Activated CD4-positive, CD25-positive, alpha-beta regulatory T cell treated with anti-CD3 and anti-CD28 coated beads, Interleukin-2, amount 50 U/mL, for 16 hours (primary cell): Measurements from ENCODE around the gene BCKDHA.
"Not testable (repeated sequence)": the region's sequence is repeated elsewhere in the genome, so short reads cannot be mapped to it uniquely, and the experiment has no call there.

Source experiments
- DNase-seq: peaks from one replicate; pipeline ENCODE4 v3.0.0-alpha.2; 2020; ENCODE audit warnings: low read depth, low spot score

BCKDHA gene

DNA sequence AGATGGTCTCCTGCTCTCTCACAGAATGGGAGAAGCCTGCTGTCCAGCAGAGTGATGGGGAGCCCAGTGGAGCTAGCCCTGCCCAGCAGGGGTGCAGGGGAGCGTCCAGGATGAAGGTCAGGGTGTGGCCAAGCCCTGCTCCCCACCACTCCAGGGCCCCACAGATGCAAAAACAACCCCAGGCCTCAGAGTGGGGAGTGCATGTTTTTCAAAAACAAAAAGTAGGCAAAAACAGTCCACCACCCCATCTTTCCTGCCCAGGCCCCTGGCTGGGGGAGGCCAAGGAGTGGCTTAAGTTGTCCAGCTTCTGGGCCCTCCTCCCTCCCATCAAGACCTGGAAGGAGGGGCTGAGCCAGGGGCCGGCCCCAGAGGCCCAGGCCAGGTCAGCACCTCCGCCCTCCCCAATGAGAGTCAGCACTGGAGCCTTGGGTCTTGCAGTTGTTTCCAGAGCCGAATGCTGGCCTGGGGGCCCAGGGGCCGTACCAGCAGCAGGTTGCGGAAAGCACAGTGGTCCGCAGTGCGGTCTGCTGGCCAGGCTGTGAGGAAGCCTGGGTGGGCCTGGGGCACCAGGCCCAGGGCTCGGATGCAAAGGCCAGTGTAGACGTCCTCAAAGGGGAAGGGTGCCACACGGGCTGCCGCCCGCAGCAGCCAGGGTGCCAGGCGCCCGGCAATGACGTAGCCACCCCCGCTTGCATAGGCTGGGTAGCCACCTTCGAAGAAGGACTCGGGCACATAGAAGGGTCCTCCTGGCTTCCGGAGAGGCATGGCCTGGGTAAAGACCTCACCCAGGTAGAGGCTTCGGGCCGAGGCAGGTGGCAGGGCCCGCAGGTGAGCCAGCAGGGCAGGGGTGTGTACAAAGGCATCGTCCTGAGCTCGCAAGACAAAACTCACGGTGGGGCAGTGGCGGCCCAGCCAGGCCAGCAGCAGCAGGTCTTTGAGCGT, 27.8 kb downstream of the BCKDHA start:
- no peak for DNase-seq

DNA sequence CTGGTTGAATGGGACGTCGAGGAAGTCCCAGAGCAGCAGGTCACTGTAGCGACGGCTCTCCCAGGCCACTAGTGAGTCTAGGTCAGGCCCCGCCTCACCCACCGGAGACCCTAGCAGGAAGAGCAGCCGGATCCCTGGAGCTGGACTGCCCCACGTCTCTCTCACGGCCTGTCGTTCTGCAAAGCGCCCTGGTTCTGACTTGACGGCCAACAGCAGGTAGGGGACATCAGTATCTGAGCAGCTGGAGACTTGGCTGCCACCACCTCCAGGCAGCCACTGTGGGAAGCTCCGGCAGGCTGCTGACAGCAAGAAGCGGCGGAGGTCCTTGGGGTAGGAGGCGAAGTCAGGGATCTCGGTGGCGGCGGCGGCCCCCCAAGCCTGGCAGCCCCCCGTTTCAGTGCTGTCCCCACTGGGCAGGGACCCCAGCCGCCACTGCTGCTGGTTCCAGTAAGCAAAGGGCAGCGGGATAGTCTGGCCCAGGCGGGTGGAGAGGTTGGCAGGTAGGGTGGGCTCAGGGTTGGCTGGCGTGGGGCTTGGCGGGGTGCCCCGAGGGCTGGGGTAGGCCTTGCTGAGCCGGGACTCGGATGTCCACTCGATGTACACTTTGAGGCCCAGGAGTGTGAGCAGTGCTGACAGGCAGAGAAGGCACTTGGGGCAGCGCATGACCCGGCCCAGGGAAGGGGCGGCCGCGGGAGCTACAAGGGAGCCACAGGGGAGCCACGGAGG, 28.7 kb downstream of the BCKDHA start:
- DNase-seq = no peak

DNA sequence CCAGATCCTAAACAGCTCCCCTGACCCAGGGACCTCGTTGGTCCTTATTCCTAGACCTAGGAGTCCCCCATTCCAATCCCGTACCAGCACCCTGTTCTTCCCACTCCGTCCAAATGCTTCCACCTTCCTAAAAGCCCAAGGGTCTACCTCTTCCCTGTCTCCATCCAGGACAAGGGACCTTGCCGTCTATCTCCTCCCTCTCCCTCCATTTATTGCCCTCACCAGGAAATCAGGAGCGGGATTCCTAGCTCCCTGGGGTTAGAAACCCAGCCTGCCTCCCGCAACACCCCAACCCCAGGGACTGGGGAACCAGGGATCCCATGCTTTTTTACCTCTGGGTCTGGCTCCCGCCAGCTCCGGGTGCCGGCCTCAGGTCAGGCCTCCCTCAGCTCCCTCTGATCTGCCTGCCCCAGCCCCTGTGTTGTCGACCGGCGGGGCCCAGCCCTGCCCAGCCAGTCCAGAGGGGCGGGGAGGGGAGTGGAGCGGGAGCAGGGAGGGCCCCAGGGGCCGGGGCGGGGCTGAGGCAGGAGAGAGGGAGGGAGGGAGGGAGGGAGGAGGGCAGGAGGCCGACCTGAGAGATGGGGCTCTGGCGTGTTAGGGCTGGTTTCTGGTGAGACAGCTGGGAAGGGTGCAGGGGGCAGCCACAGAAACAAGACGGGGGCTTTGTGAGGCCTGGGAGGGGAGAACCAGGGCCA, 29.5 kb downstream of the BCKDHA start, which contains the start of gene B3GNT8:
B3GNT8 (minus strand) TSS at position 423 of the 695 bp plus-strand sequence. CDS start 596 bp downstream, outside the sequence.
- no peak for DNase-seq

DNA sequence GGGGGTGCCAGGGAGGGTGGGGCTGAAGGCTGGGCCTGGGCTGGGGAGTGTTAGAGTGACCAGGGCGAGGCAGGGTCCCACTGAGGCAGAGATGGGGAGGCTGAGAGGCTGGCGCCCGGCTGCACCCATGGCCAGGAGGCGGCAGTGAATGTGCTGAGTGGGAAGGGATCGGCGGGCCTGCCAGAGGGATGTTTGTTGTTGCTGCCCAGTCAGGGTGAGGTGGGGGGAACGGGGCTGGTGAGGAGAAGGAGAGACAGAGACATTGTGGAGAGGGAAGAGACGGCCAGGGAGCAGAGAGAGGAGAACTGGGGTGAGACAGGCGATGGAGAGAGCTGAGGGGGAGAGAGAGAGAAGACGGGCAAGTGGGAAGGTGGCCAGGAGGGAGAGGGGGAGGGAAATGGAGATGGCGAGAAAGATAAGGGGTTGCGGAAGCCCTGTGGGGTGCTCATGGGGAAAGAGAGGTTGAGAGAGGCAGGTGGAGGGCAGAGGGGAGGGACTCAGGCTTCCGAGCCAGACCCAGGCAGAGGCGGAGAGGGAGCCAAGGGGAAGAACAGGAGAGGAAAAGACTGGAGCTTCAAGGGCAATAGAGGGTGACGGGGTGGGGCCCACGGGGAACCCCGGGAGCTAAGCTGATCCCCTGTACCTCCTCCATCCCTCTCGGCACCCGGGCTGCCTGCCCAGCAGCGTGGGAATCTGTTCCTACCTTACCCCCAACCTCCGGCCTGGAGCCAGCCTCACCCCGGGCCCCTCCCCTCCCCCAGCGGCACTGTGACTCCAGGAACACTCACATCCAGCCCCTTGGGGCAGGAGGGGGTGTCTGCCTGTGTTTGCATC, 30.2 kb downstream of the BCKDHA start:
- no peak for DNase-seq

DNA sequence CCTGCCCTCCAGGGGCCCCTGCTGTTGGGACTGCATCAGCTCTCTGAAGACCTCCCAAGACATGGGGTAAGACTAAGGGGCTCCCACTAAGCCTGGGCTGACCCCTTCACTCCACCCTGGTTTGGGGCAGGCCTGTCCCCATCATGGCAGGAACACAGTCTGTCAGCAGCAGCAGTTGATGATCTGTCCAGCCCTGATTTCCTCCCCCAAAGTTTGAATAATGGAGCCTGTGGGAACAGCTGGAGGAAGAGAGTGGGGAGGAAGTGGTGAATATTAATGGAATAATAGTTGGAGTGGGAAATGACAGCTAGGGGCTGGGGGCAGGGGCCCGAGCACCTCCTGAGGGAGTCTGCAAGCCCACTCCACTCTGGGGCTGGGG, 30.9 kb downstream of the BCKDHA start:
- no peak for DNase-seq

DNA sequence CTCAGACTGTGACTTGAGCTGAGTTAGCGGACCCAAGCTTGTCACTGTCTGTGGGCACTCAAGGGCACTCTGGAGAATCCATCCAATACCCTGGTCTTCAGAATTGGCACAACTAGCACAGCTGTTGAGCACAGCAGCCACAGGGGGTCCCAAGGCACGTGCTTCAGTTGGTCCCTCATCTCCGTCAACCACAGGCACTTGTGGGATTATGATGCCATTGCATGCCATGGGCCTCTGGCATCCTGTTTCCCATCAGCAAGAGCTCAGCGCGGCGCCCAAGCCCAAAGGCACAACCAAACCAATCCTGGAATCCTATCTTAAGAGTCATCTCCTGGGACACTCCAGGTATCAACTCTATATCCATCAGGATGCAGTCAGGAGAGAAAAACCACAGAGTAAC, 33.3 kb downstream of the BCKDHA start:
- DNase-seq = no peak

DNA sequence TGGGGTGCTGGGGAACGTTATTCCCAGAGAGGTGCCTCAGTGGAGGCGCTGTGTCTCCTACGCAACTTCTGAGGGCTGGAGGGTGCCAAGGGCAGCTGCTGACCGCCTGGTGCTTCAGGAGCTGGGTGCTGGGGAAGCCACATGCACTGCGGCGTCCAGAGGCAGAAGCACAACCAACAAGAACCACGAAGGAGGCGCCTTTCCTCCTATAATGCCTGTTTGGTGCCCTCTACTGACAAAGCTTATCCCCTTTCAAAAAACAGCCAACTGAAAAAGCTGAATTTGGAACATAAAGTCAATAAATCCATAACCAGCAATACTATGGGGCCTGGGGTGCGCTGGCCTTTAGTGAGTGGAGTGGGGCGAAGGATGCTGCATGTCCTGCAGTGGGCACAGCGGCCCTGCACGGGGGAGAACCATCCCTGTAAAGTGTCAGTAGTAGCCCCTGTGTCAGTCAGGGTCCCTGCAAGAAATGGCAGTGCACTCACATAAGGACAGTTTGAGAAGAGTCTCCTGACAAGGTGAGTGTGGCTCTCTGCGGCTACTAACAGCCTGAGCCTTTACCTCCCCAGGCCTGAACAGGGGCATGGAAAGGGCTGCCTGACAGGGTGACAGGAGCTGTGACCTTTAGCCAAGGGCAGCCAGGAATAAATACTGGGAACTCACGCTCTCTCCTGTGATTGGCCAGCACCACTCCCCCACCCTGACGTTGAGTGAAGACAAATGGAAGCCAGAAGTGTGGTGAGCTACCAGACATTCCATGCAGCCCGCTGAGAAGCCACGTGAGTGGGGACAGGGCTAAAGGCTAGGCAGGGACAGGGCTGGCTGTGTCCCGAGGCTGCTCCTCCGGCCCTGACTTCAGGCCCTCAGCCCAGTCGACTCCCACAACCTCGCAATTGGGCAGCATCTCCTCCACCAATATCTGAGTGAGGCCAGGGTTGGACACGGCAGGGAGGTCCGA, 34.1 kb downstream of the BCKDHA start:
- DNase-seq = no peak

DNA sequence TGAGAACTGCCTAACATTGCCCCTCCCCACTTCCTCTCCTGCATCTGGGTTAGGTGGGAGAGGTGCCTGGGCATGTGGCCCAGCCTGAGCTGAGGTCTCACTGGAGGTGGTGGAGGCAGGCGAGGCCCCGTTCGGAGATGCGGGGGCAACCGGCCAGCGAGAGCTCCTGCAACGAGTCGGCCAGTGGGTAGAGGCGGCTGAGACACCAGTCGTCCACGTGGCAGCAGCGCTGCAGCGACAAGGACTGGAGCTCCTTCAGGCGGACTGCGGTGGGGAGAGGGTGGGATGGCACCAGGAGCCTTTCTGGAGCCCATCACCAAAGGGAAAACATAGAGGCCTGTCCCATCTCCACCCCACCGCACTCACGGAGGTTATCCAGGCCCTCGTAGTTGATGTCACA, 35.6 kb downstream of the BCKDHA start:
- DNase-seq = no peak

DNA sequence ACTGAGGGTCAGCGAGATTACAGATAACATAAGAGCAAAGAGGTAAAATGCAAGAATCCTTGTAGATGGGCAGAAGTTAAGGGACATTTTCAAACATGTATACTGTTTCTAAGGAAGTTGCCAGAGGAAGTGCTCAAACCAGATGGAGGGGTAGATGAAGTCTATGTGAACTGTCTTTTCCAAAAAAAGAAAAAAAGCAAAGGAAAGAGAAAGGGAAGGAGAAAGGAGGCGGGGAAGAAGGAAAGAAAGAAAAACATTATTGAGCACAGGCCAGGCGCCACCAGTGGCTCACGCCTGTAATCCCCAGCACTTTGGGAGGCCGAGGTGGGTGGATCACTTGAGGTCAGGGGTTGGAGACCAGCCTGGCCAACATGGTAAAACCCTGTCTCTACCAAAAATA, 36.8 kb downstream of the BCKDHA start:
- DNase-seq = no peak

DNA sequence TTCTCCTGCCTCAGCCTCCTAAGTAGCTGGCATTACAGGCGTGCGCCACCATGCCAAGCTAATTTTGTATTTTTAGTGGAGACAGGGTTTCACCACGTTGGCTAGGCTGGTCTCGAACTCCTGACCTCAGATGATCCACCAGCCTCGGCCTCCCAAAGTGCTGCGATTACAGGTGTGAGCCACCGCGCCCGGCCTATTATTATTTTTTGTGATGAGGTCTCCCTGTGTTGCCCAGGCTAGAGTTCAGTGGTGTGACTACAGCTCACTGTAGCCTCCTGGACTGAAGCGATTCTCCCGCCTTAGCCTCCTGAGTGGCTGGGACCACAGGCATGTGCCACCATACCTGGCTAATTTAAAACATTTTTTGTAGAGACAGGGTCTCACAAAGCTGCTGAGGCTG, 37.8 kb downstream of the BCKDHA start:
- DNase-seq = not testable (repeated sequence)

DNA sequence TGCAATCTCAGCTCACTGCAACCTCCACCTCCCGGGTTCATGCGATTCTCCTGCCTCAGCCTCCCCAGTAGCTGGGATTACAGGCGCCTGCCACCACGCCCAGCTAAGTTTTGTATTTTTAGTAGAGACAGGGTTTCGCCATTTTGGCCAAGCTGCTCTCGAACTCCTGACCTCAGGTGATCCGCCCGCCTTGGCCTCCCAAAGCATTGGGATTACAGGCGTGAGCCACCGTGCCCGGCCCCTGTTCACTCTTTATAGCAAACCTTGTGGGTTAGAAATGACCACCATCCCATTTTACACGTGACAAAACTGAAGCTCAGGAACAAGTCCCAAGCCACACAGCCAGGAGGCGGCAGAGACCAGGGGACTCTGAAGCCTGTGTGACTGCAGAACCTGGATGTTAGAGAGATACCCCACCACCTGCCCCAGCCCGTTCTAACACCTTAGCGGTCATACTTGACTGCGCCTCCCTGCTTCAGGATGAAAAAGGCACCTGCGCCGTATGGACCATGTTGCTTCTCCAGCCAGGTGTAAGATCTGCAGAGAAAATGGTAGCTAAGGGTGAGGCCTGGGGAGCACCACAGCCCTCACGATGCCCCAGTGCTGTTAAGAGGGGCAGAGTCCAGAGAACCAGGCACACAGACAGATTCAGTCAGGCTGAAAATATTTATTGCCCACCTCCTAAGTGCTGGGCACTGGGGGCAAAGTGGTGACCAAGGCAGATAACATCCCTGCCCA, 38.5 kb downstream of the BCKDHA start:
- DNase-seq = no peak

DNA sequence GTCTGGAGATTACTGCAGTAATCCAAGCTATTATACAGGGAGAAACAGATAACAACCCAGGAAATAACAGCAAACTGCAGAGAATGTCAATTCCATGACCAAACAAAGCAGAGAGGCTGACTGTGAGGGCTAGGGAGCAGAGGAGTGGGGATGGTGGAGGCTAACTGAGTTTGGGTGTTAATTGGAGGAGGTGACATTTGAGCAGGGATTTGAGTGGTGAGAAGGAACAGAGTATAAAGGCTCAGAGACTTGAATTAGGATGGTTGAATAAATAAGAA, 39.0 kb downstream of the BCKDHA start:
- no peak for DNase-seq

DNA sequence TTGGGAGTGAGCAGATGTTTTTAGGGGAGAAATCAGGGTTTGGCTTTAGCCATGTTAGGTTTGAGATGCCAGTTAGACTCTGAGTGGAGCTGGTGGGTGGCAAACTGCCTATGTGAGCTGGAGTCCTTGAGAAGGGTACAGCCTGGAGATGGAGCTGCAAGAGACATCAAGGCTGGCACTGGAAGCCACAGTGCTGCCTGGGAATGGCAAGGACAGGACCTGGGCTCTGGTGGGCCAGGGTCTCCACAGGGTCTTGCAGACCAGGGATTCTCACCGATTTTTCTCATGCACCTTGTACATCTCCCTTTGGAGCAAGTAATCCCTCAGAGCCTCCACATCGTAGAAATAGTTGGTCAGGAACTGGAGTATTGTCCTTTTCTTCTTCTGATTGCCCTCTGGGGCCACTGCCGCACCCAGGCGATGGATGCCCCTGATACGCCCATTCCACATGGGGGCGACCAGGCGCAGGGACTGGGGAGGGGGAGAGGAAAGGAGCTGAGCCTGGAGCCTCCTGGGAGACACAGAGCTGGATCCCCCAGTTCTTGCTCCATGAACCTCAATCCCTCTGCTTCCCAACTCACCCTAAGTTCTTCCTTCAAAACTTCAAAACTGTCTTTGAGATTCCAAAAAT, 40.4 kb downstream of the BCKDHA start:
- no peak for DNase-seq

DNA sequence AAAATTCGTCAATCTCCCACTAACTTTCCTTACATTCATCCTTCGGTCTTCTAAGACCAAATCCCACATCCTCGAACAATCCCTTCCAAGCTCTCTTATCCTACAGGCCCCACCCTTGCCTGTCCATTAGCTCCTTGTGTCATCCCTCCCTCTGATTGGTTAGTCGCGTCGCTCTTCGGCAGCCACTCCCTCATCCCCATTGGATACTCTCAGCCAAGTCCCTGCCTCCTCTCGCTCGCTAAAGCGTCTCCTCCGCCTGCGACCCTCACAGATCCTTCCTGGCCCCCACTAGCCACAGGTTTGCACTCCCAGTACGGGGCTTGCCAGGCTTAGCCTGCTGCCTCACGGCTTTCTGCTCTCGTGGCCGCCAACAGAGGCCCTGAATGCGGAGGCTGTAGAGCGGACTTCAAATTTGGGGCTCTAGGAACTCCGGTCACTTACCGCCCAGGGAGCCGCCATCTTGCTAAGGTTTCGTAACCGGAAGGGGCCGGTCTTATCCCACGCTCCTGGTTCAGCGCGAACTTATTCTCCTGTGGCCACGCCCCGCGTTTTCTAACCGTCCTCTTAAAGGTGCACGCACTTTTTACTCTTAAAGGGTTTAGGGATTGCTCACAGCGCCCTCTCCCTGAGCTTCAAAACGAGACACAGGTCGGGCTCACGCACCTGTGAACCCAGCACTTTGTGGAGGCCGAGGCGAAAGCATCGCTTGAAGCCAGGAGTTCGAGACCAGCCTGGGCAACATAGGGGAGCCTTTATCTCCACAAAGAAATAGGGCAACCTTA, 42.0 kb downstream of the BCKDHA start, which contains the start of gene DMAC2:
DMAC2 (minus strand) TSS at position 472 of the 782 bp plus-strand sequence; CDS start at position 459, 13 bp downstream.
- DNase-seq = peak; percentile 92

DNA sequence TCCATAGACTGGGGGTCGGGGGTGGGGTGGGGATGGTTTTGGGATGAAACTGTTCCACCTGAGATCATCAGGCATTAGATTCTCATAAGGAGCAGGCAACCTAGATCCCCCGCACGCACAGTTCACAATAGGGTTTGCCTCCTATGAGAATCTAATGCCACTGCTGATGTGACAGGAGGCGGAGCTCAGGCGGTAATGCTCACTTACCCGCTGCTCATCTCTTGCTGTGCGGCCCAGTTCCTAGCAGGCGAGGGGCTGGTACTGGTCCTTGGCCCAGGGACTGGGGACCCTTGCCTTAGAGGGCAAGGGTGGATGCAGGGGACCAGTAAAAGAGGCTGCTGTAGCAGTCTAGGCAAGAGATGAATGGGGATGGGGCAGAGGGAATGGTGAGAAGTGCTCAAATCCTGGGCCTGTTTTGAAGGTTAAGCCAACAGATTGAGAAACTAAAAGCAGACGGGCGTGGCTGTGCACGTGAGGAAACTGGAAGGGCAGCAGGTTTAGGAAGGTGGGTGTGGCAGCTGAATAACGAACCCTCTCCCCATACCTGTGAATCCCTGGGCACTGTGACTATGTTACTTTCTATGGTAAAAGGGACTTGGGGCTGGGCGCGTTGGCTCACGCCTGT, 43.8 kb downstream of the BCKDHA start:
- DNase-seq = no peak

DNA sequence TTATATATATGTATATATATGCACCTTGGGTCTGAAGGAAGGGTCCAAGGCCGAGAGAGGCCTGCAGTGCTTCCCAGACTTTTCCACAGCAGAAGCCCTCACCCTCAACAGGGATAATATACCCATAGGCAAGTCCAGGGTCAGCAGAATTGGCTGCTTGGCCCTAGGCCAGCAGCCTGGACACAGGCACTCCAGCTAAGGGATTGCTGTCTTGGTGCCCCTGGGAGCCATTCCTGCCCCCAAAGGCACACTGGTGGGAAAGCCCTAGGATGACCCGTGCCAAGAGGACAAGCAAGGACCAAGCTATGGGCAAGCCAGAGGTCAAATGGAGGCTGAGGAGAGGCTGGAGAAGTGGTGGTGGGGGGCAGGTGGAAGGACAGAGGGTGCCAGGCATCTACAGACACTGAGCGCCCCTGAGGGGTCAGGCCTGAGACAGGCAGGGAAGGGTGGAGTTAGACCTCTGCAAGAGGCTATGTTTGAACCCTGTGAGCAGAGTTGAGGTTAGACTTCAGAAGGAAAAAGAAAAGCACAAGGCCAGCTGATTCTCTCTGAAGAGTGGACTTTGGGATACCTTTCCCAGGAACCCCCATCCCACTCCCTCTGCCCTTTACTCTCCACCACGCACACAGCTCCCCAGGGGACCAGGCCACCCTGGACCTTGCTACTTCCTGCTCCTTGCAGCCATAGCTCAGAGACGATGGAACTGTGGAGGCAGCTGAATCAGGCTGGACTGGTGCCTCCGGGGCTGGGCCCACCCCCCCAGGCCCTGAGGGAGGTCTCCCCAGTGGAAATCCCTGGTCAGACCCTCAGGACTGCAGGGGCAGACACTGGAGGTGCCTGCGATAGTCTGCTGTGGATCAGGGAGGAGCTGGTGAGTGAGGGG, 45.1 kb downstream of the BCKDHA start, which contains the start of gene ERICH4:
ERICH4 (plus strand) TSS at position 684 of the 883 bp plus-strand sequence; CDS start at position 698, 14 bp downstream.
- no peak for DNase-seq
